ENCODE measurements around the gene ZGLP1.
"Not testable (repeated sequence)": the region's sequence is repeated elsewhere in the genome, so short reads cannot be mapped to it uniquely, and the experiment has no call there.

The ZGLP1 gene

GRCh38 chr19:10283301-10284064 is 26.1 kb downstream of the ZGLP1 start:
- DNase-seq = no peak
- no peak overlapping the region for H2BK5ac ChIP-seq (ENCODE audit: low read depth, low read length, poor library complexity, severe bottlenecking)
- H4K91ac ChIP-seq (ENCODE audit: low read length) = no peak overlapping the region
- no peak overlapping the region for H2BK120ac ChIP-seq (ENCODE audit: low read depth, low read length)
- H2BK15ac ChIP-seq (ENCODE audit: low read depth, poor library complexity, severe bottlenecking) = no peak overlapping the region
- H4K8ac ChIP-seq (ENCODE audit: low read length) = no peak overlapping the region
- peaks cover 13% of the 10 kb centered on the region for H3K4me1 ChIP-seq (ENCODE audit: control insufficient read depth, insufficient read depth, low read depth, low read length)
- H3K9me3 ChIP-seq (ENCODE audit: control insufficient read depth, low read length) = no peaks in the 10 kb centered on the region
- no peak overlapping the region for H3K18ac ChIP-seq (ENCODE audit: low read depth in 1 of 2, low read length in 2 of 2)
- H2AFZ ChIP-seq (ENCODE audit: low read depth, low read length) = no peak overlapping the region
- H3K36me3 ChIP-seq (ENCODE audit: control insufficient read depth in 1 of 2, insufficient read depth in 2 of 2, low read depth in 1 of 2, low read length in 2 of 2) = peaks cover 25 to 45% of the 10 kb centered on the region in 2 experiments
- no peak overlapping the region for H2AK5ac ChIP-seq (ENCODE audit: low read length, severe bottlenecking)
- no peak overlapping the region for H3K4me3 ChIP-seq (ENCODE audit: insufficient read depth in 1 of 2, low read depth in 1 of 2, low read length in 2 of 2)
- H2BK12ac ChIP-seq (ENCODE audit: low read length in 2 of 2) = no peak overlapping the region
- H3K4me2 ChIP-seq (ENCODE audit: low read length, poor library complexity, severe bottlenecking) = no peak overlapping the region
- no peak overlapping the region for H3K27ac ChIP-seq (ENCODE audit: low read length, poor library complexity, severe bottlenecking)
- no peaks in the 10 kb centered on the region for H3K79me1 ChIP-seq (replicated peaks; ENCODE audit: low read length, poor library complexity, severe bottlenecking)
- no peak overlapping the region for H3K4ac ChIP-seq (ENCODE audit: low read depth in 1 of 2, low read length in 2 of 2)
- H3K23ac ChIP-seq (ENCODE audit: low read length in 2 of 2) = no peak overlapping the region
- H3K14ac ChIP-seq (ENCODE audit: low read length in 2 of 2) = no peak overlapping the region
- H3K27me3 ChIP-seq (ENCODE audit: control insufficient read depth in 1 of 2, insufficient read depth in 1 of 2, low read length in 2 of 2) = peaks cover 16 to 27% of the 10 kb centered on the region in 2 experiments
- WGBS = 79% methylated on average over 23 of the region's 23 CpGs
- no peak overlapping the region for H3K9ac ChIP-seq (ENCODE audit: low read length)

GRCh38 chr19:10282043-10282442 is 27.6 kb downstream of the ZGLP1 start:
- H2BK12ac ChIP-seq (ENCODE audit: low read length in 2 of 2); H3K9ac ChIP-seq (ENCODE audit: low read length); H3K4me1 ChIP-seq (ENCODE audit: control insufficient read depth, insufficient read depth, low read depth, low read length); H2AK5ac ChIP-seq (ENCODE audit: low read length, severe bottlenecking); H3K4ac ChIP-seq (ENCODE audit: low read depth in 1 of 2, low read length in 2 of 2); H3K23ac ChIP-seq (ENCODE audit: low read length in 2 of 2); H3K27ac ChIP-seq (ENCODE audit: low read length, poor library complexity, severe bottlenecking); H2AFZ ChIP-seq (ENCODE audit: low read depth, low read length); H4K91ac ChIP-seq (ENCODE audit: low read length); H3K9me3 ChIP-seq (ENCODE audit: control insufficient read depth, low read length); H3K4me2 ChIP-seq (ENCODE audit: low read length, poor library complexity, severe bottlenecking); H2BK120ac ChIP-seq (ENCODE audit: low read depth, low read length); H3K18ac ChIP-seq (ENCODE audit: low read depth in 1 of 2, low read length in 2 of 2); H3K79me1 ChIP-seq (replicated peaks; ENCODE audit: low read length, poor library complexity, severe bottlenecking); H2BK5ac ChIP-seq (ENCODE audit: low read depth, low read length, poor library complexity, severe bottlenecking); H3K4me3 ChIP-seq (ENCODE audit: insufficient read depth in 1 of 2, low read depth in 1 of 2, low read length in 2 of 2); DNase-seq; H2BK15ac ChIP-seq (ENCODE audit: low read depth, poor library complexity, severe bottlenecking); H3K14ac ChIP-seq (ENCODE audit: low read length in 2 of 2); H4K8ac ChIP-seq (ENCODE audit: low read length): not testable (repeated sequence)
- peaks cover 30 to 52% of the 10 kb centered on the region in 2 experiments for H3K36me3 ChIP-seq (ENCODE audit: control insufficient read depth in 1 of 2, insufficient read depth in 2 of 2, low read depth in 1 of 2, low read length in 2 of 2)
- 98% methylated on average over 5 of the region's 5 CpGs for WGBS
- peaks cover 2 to 13% of the 10 kb centered on the region in 2 experiments for H3K27me3 ChIP-seq (ENCODE audit: control insufficient read depth in 1 of 2, insufficient read depth in 1 of 2, low read length in 2 of 2)

GRCh38 chr19:10279737-10280442 is 29.7 kb downstream of the ZGLP1 start:
- no peak overlapping the region for H3K4ac ChIP-seq (ENCODE audit: low read depth in 1 of 2, low read length in 2 of 2)
- 89% methylated on average over 5 of the region's 5 CpGs for WGBS
- H4K8ac ChIP-seq (ENCODE audit: low read length) = no peak overlapping the region
- H3K4me2 ChIP-seq (ENCODE audit: low read length, poor library complexity, severe bottlenecking) = no peak overlapping the region
- no peak overlapping the region for H2BK12ac ChIP-seq (ENCODE audit: low read length in 2 of 2)
- H2AK5ac ChIP-seq (ENCODE audit: low read length, severe bottlenecking) = no peak overlapping the region
- H3K4me3 ChIP-seq (ENCODE audit: insufficient read depth in 1 of 2, low read depth in 1 of 2, low read length in 2 of 2) = no peak overlapping the region
- H3K27me3 ChIP-seq (ENCODE audit: control insufficient read depth in 1 of 2, insufficient read depth in 1 of 2, low read length in 2 of 2) = no peaks in the 10 kb centered on the region
- H3K27ac ChIP-seq (ENCODE audit: low read length, poor library complexity, severe bottlenecking) = no peak overlapping the region
- H2BK15ac ChIP-seq (ENCODE audit: low read depth, poor library complexity, severe bottlenecking) = no peak overlapping the region
- no peaks in the 10 kb centered on the region for H3K79me1 ChIP-seq (replicated peaks; ENCODE audit: low read length, poor library complexity, severe bottlenecking)
- no peak for DNase-seq
- no peak overlapping the region for H2AFZ ChIP-seq (ENCODE audit: low read depth, low read length)
- H3K36me3 ChIP-seq (ENCODE audit: control insufficient read depth in 1 of 2, insufficient read depth in 2 of 2, low read depth in 1 of 2, low read length in 2 of 2) = peaks cover 29 to 44% of the 10 kb centered on the region in 2 experiments
- H3K23ac ChIP-seq (ENCODE audit: low read length in 2 of 2) = no peak overlapping the region
- no peak overlapping the region for H4K91ac ChIP-seq (ENCODE audit: low read length)
- no peak overlapping the region for H3K18ac ChIP-seq (ENCODE audit: low read depth in 1 of 2, low read length in 2 of 2)
- H3K4me1 ChIP-seq (ENCODE audit: control insufficient read depth, insufficient read depth, low read depth, low read length) = peaks cover 3% of the 10 kb centered on the region
- H2BK5ac ChIP-seq (ENCODE audit: low read depth, low read length, poor library complexity, severe bottlenecking) = no peak overlapping the region
- no peak overlapping the region for H2BK120ac ChIP-seq (ENCODE audit: low read depth, low read length)
- no peak overlapping the region for H3K14ac ChIP-seq (ENCODE audit: low read length in 2 of 2)
- no peaks in the 10 kb centered on the region for H3K9me3 ChIP-seq (ENCODE audit: control insufficient read depth, low read length)
- no peak overlapping the region for H3K9ac ChIP-seq (ENCODE audit: low read length)

GRCh38 chr19:10278935-10279334 is 30.7 kb downstream of the ZGLP1 start:
- Histone ChIP-seq H2BK5ac (ENCODE audit: low read depth, low read length, poor library complexity, severe bottlenecking) (no peak overlapping the region), H3K4me3 (ENCODE audit: insufficient read depth in 1 of 2, low read depth in 1 of 2, low read length in 2 of 2) (no peak overlapping the region), H2BK12ac (ENCODE audit: low read length in 2 of 2) (no peak overlapping the region), H3K4me1 (ENCODE audit: control insufficient read depth, insufficient read depth, low read depth, low read length) (peaks cover 3% of the 10 kb centered on the region), H3K14ac (ENCODE audit: low read length in 2 of 2) (no peak overlapping the region), H4K8ac (ENCODE audit: low read length) (no peak overlapping the region), H3K9me3 (ENCODE audit: control insufficient read depth, low read length) (no peaks in the 10 kb centered on the region), H4K91ac (ENCODE audit: low read length) (no peak overlapping the region), H3K4me2 (ENCODE audit: low read length, poor library complexity, severe bottlenecking) (no peak overlapping the region), H2BK15ac (ENCODE audit: low read depth, poor library complexity, severe bottlenecking) (no peak overlapping the region), H2AK5ac (ENCODE audit: low read length, severe bottlenecking) (no peak overlapping the region), H2BK120ac (ENCODE audit: low read depth, low read length) (no peak overlapping the region), H3K4ac (ENCODE audit: low read depth in 1 of 2, low read length in 2 of 2) (no peak overlapping the region), H3K9ac (ENCODE audit: low read length) (no peak overlapping the region), H3K27ac (ENCODE audit: low read length, poor library complexity, severe bottlenecking) (no peak overlapping the region), H3K79me1 (replicated peaks; ENCODE audit: low read length, poor library complexity, severe bottlenecking) (no peaks in the 10 kb centered on the region), H2AFZ (ENCODE audit: low read depth, low read length) (no peak overlapping the region), H3K36me3 (ENCODE audit: control insufficient read depth in 1 of 2, insufficient read depth in 2 of 2, low read depth in 1 of 2, low read length in 2 of 2) (peaks cover 24 to 40% of the 10 kb centered on the region in 2 experiments), H3K27me3 (ENCODE audit: control insufficient read depth in 1 of 2, insufficient read depth in 1 of 2, low read length in 2 of 2) (no peaks in the 10 kb centered on the region), H3K23ac (ENCODE audit: low read length in 2 of 2) (no peak overlapping the region), H3K18ac (ENCODE audit: low read depth in 1 of 2, low read length in 2 of 2) (no peak overlapping the region)
- 98% methylated on average over 1 of the region's 1 CpG for WGBS
- DNase-seq = no peak

Data from mesenchymal stem cell (in vitro differentiated cells and primary cell).